Mesendoderm (in vitro differentiated cells): Measurements from ENCODE around the gene EXOC1.

Experiments used
- DNase-seq: peaks from one replicate; pipeline ENCODE4 v3.0.0; 2013
- H2AK5ac ChIP-seq: 2 replicates; pipeline ENCODE4 v1.6.1; 2013; ENCODE audit warnings: low read length, inconsistent platforms
- H2BK120ac ChIP-seq: 2 replicates; pipeline ENCODE4 v1.6.1; 2013; ENCODE audit warnings: low read depth, mild to moderate bottlenecking, low read length, moderate library complexity, mixed read lengths
- H2BK15ac ChIP-seq: replicated peaks from 2 replicates; pipeline ENCODE4 v1.6.1; 2013; ENCODE audit warnings: low read depth, mild to moderate bottlenecking, moderate library complexity
- H2BK5ac ChIP-seq: 2 replicates; pipeline ENCODE4 v1.6.1; 2013; ENCODE audit warnings: low read length, inconsistent platforms
- H3K18ac ChIP-seq: 2 replicates; pipeline ENCODE4 v1.6.1; 2013; ENCODE audit warnings: mild to moderate bottlenecking, low read length, mixed read lengths
- H3K23ac ChIP-seq: one replicate; pipeline ENCODE4 v1.6.1; 2013; ENCODE audit warnings: low read length
- H3K27ac ChIP-seq: 2 replicates; pipeline ENCODE4 v1.5.1; 2013; ENCODE audit warnings: low read depth, mild to moderate bottlenecking, inconsistent platforms, low read length, moderate library complexity
- H3K27me3 ChIP-seq: 2 replicates; pipeline ENCODE4 v1.6.1; 2013; ENCODE audit warnings: low read length, control low read depth, mild to moderate bottlenecking, inconsistent platforms; ENCODE audit not compliant: insufficient read depth, poor library complexity
- H3K36me3 ChIP-seq: 2 replicates; pipeline ENCODE4 v1.6.1; 2013; ENCODE audit warnings: low read length, inconsistent platforms; ENCODE audit not compliant: control insufficient read depth, insufficient read depth
- H3K4ac ChIP-seq: one replicate; pipeline ENCODE4 v1.6.1; 2013; ENCODE audit warnings: low read depth, mild to moderate bottlenecking, low read length, moderate library complexity
- H3K4me1 ChIP-seq: 2 replicates; pipeline ENCODE4 v1.6.1; 2013; ENCODE audit warnings: low read depth, low read length, inconsistent platforms; ENCODE audit not compliant: control insufficient read depth
- H3K4me2 ChIP-seq: 2 replicates; pipeline ENCODE4 v1.6.1; 2013; ENCODE audit warnings: low read length
- H3K4me3 ChIP-seq: 2 replicates; pipeline ENCODE4 v1.5.1; 2013; ENCODE audit warnings: mild to moderate bottlenecking, low read length
- H3K56ac ChIP-seq: one replicate; pipeline ENCODE4 v1.6.1; 2013; ENCODE audit warnings: low read length
- H3K79me1 ChIP-seq: 2 replicates; pipeline ENCODE4 v1.6.1; 2013; ENCODE audit warnings: low read length, inconsistent platforms
- H3K79me2 ChIP-seq: 2 replicates; pipeline ENCODE4 v1.6.1; 2013; ENCODE audit warnings: mild to moderate bottlenecking, low read length; ENCODE audit not compliant: control insufficient read depth, insufficient read depth
- H3K9ac ChIP-seq: 2 replicates; pipeline ENCODE4 v1.6.1; 2013; ENCODE audit warnings: low read length, inconsistent platforms
- H4K5ac ChIP-seq: one replicate; pipeline ENCODE4 v1.6.1; 2013; ENCODE audit warnings: low read length
- H4K8ac ChIP-seq: one replicate; pipeline ENCODE4 v1.6.1; 2013; ENCODE audit warnings: low read depth, mild to moderate bottlenecking, control low read depth, low read length, moderate library complexity
- WGBS: extraction: QIAGEN DNeasy Blood & Tissue Kit; methylation state at CpG from one replicate; pipeline ENCODE4 v1.1.7; 2013; ENCODE audit warnings: low lambda C conversion rate, missing lambda C conversion rate; ENCODE audit not compliant: insufficient coverage; ENCODE audit errors: extremely low coverage; 5-methylcytosine and 5-hydroxymethylcytosine counted together

EXOC1 gene

DNA sequence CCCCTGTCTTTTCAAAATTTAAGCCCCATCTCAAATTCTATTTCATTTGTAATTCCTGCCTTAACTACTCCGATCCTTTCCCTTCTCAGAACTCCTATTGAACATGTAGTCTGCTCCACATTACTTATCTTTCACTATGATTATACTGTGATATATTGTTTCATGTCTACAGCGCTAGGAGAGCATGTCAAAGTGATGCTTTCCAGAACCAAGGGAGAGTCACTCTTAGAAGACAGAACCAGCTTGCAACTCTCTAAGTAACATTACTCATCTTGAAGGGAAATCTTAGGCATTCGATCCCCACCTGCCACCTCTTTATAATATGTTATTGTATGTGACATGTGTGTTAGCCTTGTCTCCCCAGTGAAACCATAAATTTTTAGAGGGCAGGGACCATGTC lies 23.4 kb upstream of the EXOC1 start:
- Histone ChIP-seq H3K27me3 (no peaks in the 10 kb centered on the region), H3K4ac (no peak overlapping the region), H2BK5ac (no peak overlapping the region), H3K4me1 (no peaks in the 10 kb centered on the region), H3K4me2 (no peak overlapping the region), H2BK120ac (no peak overlapping the region), H3K9ac (no peak overlapping the region), H3K4me3 (no peak overlapping the region), H3K56ac (no peak overlapping the region), H3K27ac (no peak overlapping the region), H3K18ac (no peak overlapping the region), H3K79me1 (no peaks in the 10 kb centered on the region), H4K8ac (no peak overlapping the region), H4K5ac (no peak overlapping the region), H2AK5ac (no peak overlapping the region), H3K36me3 (no peaks in the 10 kb centered on the region), H3K23ac (no peak overlapping the region), H3K79me2 (no peaks in the 10 kb centered on the region), H2BK15ac (no peak overlapping the region)
- DNase-seq = no peak
- WGBS = no CpG with 5 or more reads among the region's 3 CpGs

GRCh38 chr4:55830716-55831115 lies 22.7 kb upstream of the EXOC1 start:
- H3K9ac ChIP-seq = no peak overlapping the region
- H3K56ac ChIP-seq = no peak overlapping the region
- no peaks in the 10 kb centered on the region for H3K79me2 ChIP-seq
- no peaks in the 10 kb centered on the region for H3K79me1 ChIP-seq
- H3K23ac ChIP-seq = no peak overlapping the region
- no peak overlapping the region for H4K5ac ChIP-seq
- DNase-seq = no peak
- H4K8ac ChIP-seq = no peak overlapping the region
- no peak overlapping the region for H3K4ac ChIP-seq
- WGBS = no CpG with 5 or more reads among the region's 4 CpGs
- H2AK5ac ChIP-seq = no peak overlapping the region
- no peak overlapping the region for H2BK15ac ChIP-seq
- H2BK5ac ChIP-seq = no peak overlapping the region
- no peak overlapping the region for H3K4me3 ChIP-seq
- H2BK120ac ChIP-seq = no peak overlapping the region
- no peaks in the 10 kb centered on the region for H3K27me3 ChIP-seq
- no peak overlapping the region for H3K4me2 ChIP-seq
- H3K4me1 ChIP-seq = no peaks in the 10 kb centered on the region
- no peak overlapping the region for H3K18ac ChIP-seq
- H3K27ac ChIP-seq = no peak overlapping the region
- no peaks in the 10 kb centered on the region for H3K36me3 ChIP-seq

GRCh38 chr4:55834086-55834795 lies 19.2 kb upstream of the EXOC1 start:
- Histone ChIP-seq H3K4me1 (no peaks in the 10 kb centered on the region), H2BK120ac (no peak overlapping the region), H3K27me3 (no peaks in the 10 kb centered on the region), H3K18ac (no peak overlapping the region), H3K4me3 (no peak overlapping the region), H2BK15ac (no peak overlapping the region), H3K56ac (no peak overlapping the region), H3K4me2 (no peak overlapping the region), H3K4ac (no peak overlapping the region), H2BK5ac (no peak overlapping the region), H4K8ac (no peak overlapping the region), H3K23ac (no peak overlapping the region), H4K5ac (no peak overlapping the region), H3K9ac (no peak overlapping the region), H3K79me1 (no peaks in the 10 kb centered on the region), H2AK5ac (no peak overlapping the region), H3K79me2 (no peaks in the 10 kb centered on the region), H3K27ac (no peak overlapping the region), H3K36me3 (no peaks in the 10 kb centered on the region)
- WGBS = no CpG with 5 or more reads among the region's 3 CpGs
- DNase-seq = peak; percentile 12

DNA sequence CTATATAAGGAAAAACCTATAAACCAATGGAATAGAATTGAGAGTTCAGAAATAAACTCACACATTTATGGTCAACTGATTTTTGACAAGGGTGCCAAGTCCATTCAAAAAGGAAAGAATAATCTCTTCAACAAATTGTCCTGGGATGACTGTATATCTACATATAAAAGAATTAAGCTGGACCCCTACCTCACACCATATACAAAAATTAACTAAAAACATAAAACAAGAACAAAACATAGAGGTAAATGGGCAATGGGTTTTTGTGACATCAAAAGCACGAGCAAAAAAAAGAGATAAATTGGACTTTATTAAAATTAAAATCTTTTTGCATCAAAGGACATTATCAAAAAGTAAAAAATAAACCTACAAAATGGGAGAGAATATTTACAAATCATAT lies 15.5 kb upstream of the EXOC1 start:
- H4K5ac ChIP-seq = no peak overlapping the region
- H3K36me3 ChIP-seq = no peaks in the 10 kb centered on the region
- no peak for DNase-seq
- H2AK5ac ChIP-seq = no peak overlapping the region
- H3K4ac ChIP-seq = no peak overlapping the region
- no peaks in the 10 kb centered on the region for H3K79me2 ChIP-seq
- H3K4me1 ChIP-seq = no peaks in the 10 kb centered on the region
- no peak overlapping the region for H2BK15ac ChIP-seq
- no peak overlapping the region for H3K18ac ChIP-seq
- WGBS = no CpG with 5 or more reads among the region's 1 CpG
- H2BK5ac ChIP-seq = no peak overlapping the region
- no peak overlapping the region for H4K8ac ChIP-seq
- no peak overlapping the region for H2BK120ac ChIP-seq
- H3K4me2 ChIP-seq = no peak overlapping the region
- no peak overlapping the region for H3K9ac ChIP-seq
- H3K4me3 ChIP-seq = no peak overlapping the region
- no peaks in the 10 kb centered on the region for H3K79me1 ChIP-seq
- no peak overlapping the region for H3K56ac ChIP-seq
- no peak overlapping the region for H3K27ac ChIP-seq
- no peaks in the 10 kb centered on the region for H3K27me3 ChIP-seq
- no peak overlapping the region for H3K23ac ChIP-seq

- no peak for DNase-seq
- H3K79me1 ChIP-seq = no peaks in the 10 kb centered on the region
- no peak overlapping the region for H3K4me2 ChIP-seq
- no peaks in the 10 kb centered on the region for H3K79me2 ChIP-seq
- no peak overlapping the region for H3K23ac ChIP-seq
- no peak overlapping the region for H3K27ac ChIP-seq
- H3K4me1 ChIP-seq = no peaks in the 10 kb centered on the region
- H2BK120ac ChIP-seq = no peak overlapping the region
- H3K56ac ChIP-seq = no peak overlapping the region
- H3K18ac ChIP-seq = no peak overlapping the region
- H2BK5ac ChIP-seq = no peak overlapping the region
- H3K36me3 ChIP-seq = no peaks in the 10 kb centered on the region
- no peak overlapping the region for H3K4ac ChIP-seq
- H4K5ac ChIP-seq = no peak overlapping the region
- no peaks in the 10 kb centered on the region for H3K27me3 ChIP-seq
- H2AK5ac ChIP-seq = no peak overlapping the region
- no CpG with 5 or more reads among the region's 1 CpG for WGBS
- no peak overlapping the region for H2BK15ac ChIP-seq
- H4K8ac ChIP-seq = no peak overlapping the region
- no peak overlapping the region for H3K9ac ChIP-seq
- no peak overlapping the region for H3K4me3 ChIP-seq
Observed at GRCh38 chr4:55838356-55838755, 15.1 kb upstream of the EXOC1 start.

DNA sequence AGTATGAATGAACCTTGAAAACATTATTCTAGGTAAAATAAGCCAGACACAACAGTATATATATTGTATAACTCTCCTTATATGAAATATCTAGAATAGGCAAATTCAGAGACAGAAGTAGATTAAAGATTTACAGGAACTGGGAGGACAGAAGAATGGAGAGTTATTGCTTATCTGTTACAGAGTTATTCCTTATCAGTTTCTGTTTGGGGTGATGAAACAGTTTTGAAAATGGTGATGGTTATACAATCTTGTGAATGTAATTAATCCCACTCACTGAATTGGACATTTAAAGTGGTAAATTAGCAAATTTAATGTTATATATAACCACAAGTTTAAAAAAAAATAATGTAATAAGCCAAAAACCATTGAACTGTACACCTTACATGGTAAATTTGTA lies 14.5 kb upstream of the EXOC1 start:
- H2BK120ac ChIP-seq = no peak overlapping the region
- H3K4ac ChIP-seq = no peak overlapping the region
- no peak overlapping the region for H3K4me2 ChIP-seq
- no peaks in the 10 kb centered on the region for H3K79me2 ChIP-seq
- no peak overlapping the region for H3K27ac ChIP-seq
- no peaks in the 10 kb centered on the region for H3K4me1 ChIP-seq
- H3K79me1 ChIP-seq = no peaks in the 10 kb centered on the region
- no peak overlapping the region for H3K18ac ChIP-seq
- no peaks in the 10 kb centered on the region for H3K36me3 ChIP-seq
- no peak overlapping the region for H3K56ac ChIP-seq
- H3K9ac ChIP-seq = no peak overlapping the region
- no peaks in the 10 kb centered on the region for H3K27me3 ChIP-seq
- no peak overlapping the region for H2BK5ac ChIP-seq
- no peak for DNase-seq
- no peak overlapping the region for H4K5ac ChIP-seq
- no peak overlapping the region for H2BK15ac ChIP-seq
- H3K23ac ChIP-seq = no peak overlapping the region
- no peak overlapping the region for H3K4me3 ChIP-seq
- no peak overlapping the region for H4K8ac ChIP-seq
- no peak overlapping the region for H2AK5ac ChIP-seq
